K562 (cell line): Measurements from ENCODE around the gene FXYD3. TPM values are rescaled to one million over a fixed set of nuclear protein-coding genes. Genes with fewer than 3 reads are reported as not detected.

Experiments used
- DACH1 ChIP-seq: fragments of 450-650 bp; IDR thresholded peaks from 2 replicates; pipeline ENCODE4 v1.6.1; 2018; ENCODE audit not compliant: partially characterized antibody
- FOXP1 ChIP-seq: sonication (generic); formaldehyde crosslinking; IDR thresholded peaks from 2 replicates; pipeline ENCODE4 v1.8.0; 2022; ENCODE audit warnings: mild to moderate bottlenecking, missing genetic modification reagents
- MBD2 ChIP-seq: sonication (generic); IDR thresholded peaks from 2 replicates; pipeline ENCODE4 v1.6.1; 2016; ENCODE audit warnings: low read depth, borderline replicate concordance
- MTA3 ChIP-seq: fragments of 450-650 bp; formaldehyde crosslinking; IDR thresholded peaks from 2 replicates; pipeline ENCODE4 v1.6.1; 2017; ENCODE audit warnings: mild to moderate bottlenecking, borderline replicate concordance
- ZNF175 ChIP-seq: fragments of 200-800 bp; sonication (Bioruptor generic); IDR thresholded peaks from 2 replicates; pipeline ENCODE4 v1.6.1; 2016; ENCODE audit warnings: low read depth, mild to moderate bottlenecking, missing genetic modification characterization, missing compliant biosample characterization
- polyA plus RNA-seq, 8 experiments: library from polyadenylated mRNA; depleted of rRNA in 4 of 8; stranded (reverse) in 5 of 8; unstranded in 3 of 8; fragments of >200 nt; fragmentation: Nextera tagmentation in 2 of 8; fragmentation: Illumina TruSeq in 1 of 8; extraction: Ambion mirVana in 2 of 8; extraction: Trizol in 1 of 8; gene quantifications; 2 replicates each; pipeline versions ENCODE4 v1.2.1 to v1.2.3, GENCODE V29; 2011 to 2014; ENCODE audit warnings: inconsistent platforms in 1 of 8, missing spikeins in 1 of 8
- total RNA-seq, 7 experiments: library from RNA; depleted of rRNA in 6 of 7; stranded (reverse); fragments of >200 nt in 6 of 7; fragmentation: Illumina TruSeq in 2 of 7; extraction: Trizol in 2 of 7; gene quantifications; 2 replicates each; pipeline versions ENCODE4 v1.2.1 to v1.2.3, GENCODE V29; 2011 to 2021; ENCODE audit warnings: low replicate concordance in 1 of 7
- TF ChIP-seq, protein P1 (sequence below): fragments of 450-650 bp; IDR thresholded peaks from 2 replicates; pipeline ENCODE4 v1.6.1; 2017; ENCODE audit warnings: antibody characterized with exemption, mild to moderate bottlenecking
- TF ChIP-seq, protein P2 (sequence below): sonication (generic); formaldehyde crosslinking; IDR thresholded peaks from 2 replicates; pipeline ENCODE4 v1.8.0; 2022; ENCODE audit warnings: missing genetic modification reagents, mild to moderate bottlenecking, borderline replicate concordance
- TF ChIP-seq, protein P3 (sequence below), 2 experiments: fragments of 450-650 bp in 1 of 2; sonication (generic) in 1 of 2; formaldehyde crosslinking in 1 of 2; IDR thresholded peaks; 2 replicates each; pipeline versions ENCODE4 v1.7.1 to v1.9.0; 2016 to 2022; ENCODE audit warnings: inconsistent platforms in 1 of 2, mild to moderate bottlenecking in 1 of 2, missing genetic modification reagents in 1 of 2

The FXYD3 gene
- total and polyA plus RNA-seq, 9 of the 15 experiments (the other 6 are each of a cell fraction or from before 2014, with no cell fraction given), result 0.24 TPM; not detected in 8

DNA sequence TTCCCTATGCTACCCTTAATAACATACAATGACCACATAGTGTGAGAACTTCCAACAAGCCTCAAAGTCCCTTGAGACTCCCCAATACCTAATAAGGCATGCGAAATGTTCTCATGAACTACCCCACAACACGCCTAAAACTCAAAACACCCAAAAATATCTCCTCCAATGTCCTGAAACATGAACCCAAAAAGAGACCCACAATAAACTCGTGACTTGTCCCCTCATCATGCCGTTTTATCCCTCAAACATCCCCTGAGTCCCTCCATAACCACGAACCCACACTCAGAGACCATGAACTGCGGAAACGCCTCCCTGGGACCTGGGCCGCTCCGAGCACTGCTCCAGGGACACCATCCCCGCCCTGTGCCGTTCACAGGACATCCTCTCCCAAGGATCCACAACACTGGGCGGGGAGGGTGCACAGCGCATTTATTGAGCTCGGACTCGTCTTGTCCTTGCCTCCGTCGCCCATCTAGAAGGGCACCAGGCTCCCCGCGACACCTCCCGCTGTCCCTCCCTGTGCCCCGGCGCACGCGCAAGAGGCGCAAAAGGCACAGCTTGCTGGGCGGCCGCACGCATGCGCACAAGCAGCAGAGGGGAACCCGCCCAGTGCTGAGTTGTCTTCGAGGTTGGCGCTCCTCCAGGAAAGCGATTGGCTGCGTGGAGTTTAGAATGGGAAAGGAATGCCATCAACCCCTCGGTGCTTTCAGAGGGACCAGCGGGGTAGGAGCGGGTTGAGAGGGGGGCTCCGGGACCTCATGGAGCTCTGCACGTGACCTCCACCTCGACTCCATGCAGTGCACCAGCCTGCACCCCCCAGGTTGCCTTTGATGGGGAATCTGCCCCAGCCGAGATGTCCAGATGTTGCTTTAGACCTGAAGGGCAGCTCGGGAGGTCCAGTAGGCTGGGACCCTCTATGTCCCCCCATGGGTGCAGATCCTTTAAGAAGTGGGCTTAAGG lies 8.8 kb downstream of the FXYD3 start (continued):
- no peak for TF ChIP-seq DACH1
- TF ChIP-seq ZNF175 (CRISPR knock-in tag), result no peak
- TF ChIP-seq MTA3, result peak; percentile 69; the same call in 1 of the 2 replicates
- TF ChIP-seq, protein P1, sequence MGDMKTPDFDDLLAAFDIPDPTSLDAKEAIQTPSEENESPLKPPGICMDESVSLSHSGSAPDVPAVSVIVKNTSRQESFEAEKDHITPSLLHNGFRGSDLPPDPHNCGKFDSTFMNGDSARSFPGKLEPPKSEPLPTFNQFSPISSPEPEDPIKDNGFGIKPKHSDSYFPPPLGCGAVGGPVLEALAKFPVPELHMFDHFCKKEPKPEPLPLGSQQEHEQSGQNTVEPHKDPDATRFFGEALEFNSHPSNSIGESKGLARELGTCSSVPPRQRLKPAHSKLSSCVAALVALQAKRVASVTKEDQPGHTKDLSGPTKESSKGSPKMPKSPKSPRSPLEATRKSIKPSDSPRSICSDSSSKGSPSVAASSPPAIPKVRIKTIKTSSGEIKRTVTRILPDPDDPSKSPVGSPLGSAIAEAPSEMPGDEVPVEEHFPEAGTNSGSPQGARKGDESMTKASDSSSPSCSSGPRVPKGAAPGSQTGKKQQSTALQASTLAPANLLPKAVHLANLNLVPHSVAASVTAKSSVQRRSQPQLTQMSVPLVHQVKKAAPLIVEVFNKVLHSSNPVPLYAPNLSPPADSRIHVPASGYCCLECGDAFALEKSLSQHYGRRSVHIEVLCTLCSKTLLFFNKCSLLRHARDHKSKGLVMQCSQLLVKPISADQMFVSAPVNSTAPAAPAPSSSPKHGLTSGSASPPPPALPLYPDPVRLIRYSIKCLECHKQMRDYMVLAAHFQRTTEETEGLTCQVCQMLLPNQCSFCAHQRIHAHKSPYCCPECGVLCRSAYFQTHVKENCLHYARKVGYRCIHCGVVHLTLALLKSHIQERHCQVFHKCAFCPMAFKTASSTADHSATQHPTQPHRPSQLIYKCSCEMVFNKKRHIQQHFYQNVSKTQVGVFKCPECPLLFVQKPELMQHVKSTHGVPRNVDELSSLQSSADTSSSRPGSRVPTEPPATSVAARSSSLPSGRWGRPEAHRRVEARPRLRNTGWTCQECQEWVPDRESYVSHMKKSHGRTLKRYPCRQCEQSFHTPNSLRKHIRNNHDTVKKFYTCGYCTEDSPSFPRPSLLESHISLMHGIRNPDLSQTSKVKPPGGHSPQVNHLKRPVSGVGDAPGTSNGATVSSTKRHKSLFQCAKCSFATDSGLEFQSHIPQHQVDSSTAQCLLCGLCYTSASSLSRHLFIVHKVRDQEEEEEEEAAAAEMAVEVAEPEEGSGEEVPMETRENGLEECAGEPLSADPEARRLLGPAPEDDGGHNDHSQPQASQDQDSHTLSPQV, result peak; percentile 63; the same call in 1 of the 2 replicates
- TF ChIP-seq FOXP1 (CRISPR knock-in tag), result 0 out of 2 replicates have a peak, but pooled peaks have one; percentile 40
- TF ChIP-seq MBD2, result peak; percentile 26; the same call in 1 of the 2 replicates
- TF ChIP-seq, protein P2, sequence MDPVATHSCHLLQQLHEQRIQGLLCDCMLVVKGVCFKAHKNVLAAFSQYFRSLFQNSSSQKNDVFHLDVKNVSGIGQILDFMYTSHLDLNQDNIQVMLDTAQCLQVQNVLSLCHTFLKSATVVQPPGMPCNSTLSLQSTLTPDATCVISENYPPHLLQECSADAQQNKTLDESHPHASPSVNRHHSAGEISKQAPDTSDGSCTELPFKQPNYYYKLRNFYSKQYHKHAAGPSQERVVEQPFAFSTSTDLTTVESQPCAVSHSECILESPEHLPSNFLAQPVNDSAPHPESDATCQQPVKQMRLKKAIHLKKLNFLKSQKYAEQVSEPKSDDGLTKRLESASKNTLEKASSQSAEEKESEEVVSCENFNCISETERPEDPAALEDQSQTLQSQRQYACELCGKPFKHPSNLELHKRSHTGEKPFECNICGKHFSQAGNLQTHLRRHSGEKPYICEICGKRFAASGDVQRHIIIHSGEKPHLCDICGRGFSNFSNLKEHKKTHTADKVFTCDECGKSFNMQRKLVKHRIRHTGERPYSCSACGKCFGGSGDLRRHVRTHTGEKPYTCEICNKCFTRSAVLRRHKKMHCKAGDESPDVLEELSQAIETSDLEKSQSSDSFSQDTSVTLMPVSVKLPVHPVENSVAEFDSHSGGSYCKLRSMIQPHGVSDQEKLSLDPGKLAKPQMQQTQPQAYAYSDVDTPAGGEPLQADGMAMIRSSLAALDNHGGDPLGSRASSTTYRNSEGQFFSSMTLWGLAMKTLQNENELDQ (CRISPR knock-in tag), result no peak
- TF ChIP-seq, protein P3, sequence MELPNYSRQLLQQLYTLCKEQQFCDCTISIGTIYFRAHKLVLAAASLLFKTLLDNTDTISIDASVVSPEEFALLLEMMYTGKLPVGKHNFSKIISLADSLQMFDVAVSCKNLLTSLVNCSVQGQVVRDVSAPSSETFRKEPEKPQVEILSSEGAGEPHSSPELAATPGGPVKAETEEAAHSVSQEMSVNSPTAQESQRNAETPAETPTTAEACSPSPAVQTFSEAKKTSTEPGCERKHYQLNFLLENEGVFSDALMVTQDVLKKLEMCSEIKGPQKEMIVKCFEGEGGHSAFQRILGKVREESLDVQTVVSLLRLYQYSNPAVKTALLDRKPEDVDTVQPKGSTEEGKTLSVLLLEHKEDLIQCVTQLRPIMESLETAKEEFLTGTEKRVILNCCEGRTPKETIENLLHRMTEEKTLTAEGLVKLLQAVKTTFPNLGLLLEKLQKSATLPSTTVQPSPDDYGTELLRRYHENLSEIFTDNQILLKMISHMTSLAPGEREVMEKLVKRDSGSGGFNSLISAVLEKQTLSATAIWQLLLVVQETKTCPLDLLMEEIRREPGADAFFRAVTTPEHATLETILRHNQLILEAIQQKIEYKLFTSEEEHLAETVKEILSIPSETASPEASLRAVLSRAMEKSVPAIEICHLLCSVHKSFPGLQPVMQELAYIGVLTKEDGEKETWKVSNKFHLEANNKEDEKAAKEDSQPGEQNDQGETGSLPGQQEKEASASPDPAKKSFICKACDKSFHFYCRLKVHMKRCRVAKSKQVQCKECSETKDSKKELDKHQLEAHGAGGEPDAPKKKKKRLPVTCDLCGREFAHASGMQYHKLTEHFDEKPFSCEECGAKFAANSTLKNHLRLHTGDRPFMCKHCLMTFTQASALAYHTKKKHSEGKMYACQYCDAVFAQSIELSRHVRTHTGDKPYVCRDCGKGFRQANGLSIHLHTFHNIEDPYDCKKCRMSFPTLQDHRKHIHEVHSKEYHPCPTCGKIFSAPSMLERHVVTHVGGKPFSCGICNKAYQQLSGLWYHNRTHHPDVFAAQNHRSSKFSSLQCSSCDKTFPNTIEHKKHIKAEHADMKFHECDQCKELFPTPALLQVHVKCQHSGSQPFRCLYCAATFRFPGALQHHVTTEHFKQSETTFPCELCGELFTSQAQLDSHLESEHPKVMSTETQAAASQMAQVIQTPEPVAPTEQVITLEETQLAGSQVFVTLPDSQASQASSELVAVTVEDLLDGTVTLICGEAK (IDR thresholded peaks at IDR 0.05), result peak; percentile 36; the same call in 1 of the 2 replicates
- TF ChIP-seq, protein P3 (CRISPR knock-in tag; IDR thresholded peaks at IDR 0.05), result no peak
